MCF 10A (cell line): ENCODE results near the gene ACE. TPM values are rescaled to one million over a fixed set of nuclear protein-coding genes. Genes with fewer than 3 reads are reported as not detected.

Source experiments
- BruUV-seq: library from RNA; stranded (reverse); fragments of 400-500 nt; replicated peaks from 2 replicates; lab custom pipeline; 2021; lab: Mats Ljungman, UMichigan
- CTCF ChIA-PET: fragments of 300-600 bp; sonication (Branson Sonifier 250); formaldehyde crosslinking; extraction: SDS; loops from one replicate; lab custom pipeline; 2021; ENCODE audit warnings: antibody characterized with exemption, inconsistent platforms; lab: Yijun Ruan, JAX
- POLR2A ChIA-PET: fragments of 300-600, 350-650 bp; sonication (Branson Sonifier 250); formaldehyde crosslinking; extraction: SDS; loops from one replicate; lab custom pipeline; 2020; ENCODE audit warnings: antibody characterized with exemption, inconsistent platforms; lab: Yijun Ruan, JAX
- DNase-seq: peaks from one replicate; pipeline ENCODE4 v3.0.0-alpha.2; 2018; ENCODE audit not compliant: unreplicated experiment
- H3K27ac Mint-ChIP-seq: one replicate; pipeline ENCODE4 v1.8.0; 2022; ENCODE audit warnings: mild to moderate bottlenecking, low read depth, mixed read lengths; ENCODE audit not compliant: unreplicated experiment
- H3K27me3 Mint-ChIP-seq: one replicate; pipeline ENCODE4 v1.8.0; 2022; ENCODE audit warnings: mixed read lengths; ENCODE audit not compliant: insufficient read depth, unreplicated experiment
- H3K36me3 Mint-ChIP-seq: one replicate; pipeline ENCODE4 v1.8.0; 2022; ENCODE audit warnings: mild to moderate bottlenecking, moderate library complexity, mixed read lengths; ENCODE audit not compliant: insufficient read depth, unreplicated experiment
- H3K4me1 Mint-ChIP-seq: one replicate; pipeline ENCODE4 v1.8.0; 2022; ENCODE audit warnings: mixed read lengths; ENCODE audit not compliant: insufficient read depth, unreplicated experiment
- H3K4me3 Mint-ChIP-seq: one replicate; pipeline ENCODE4 v1.8.0; 2022; ENCODE audit warnings: mild to moderate bottlenecking, moderate library complexity, mixed read lengths; ENCODE audit not compliant: unreplicated experiment
- H3K9me3 Mint-ChIP-seq: one replicate; pipeline ENCODE4 v1.8.0; 2022; ENCODE audit warnings: mixed read lengths; ENCODE audit not compliant: unreplicated experiment
- CTCF ChIP-seq: fragments of 200-600 bp; IDR thresholded peaks from one replicate; pipeline ENCODE4 v1.8.0; 2022; ENCODE audit warnings: antibody characterized with exemption, mild to moderate bottlenecking; ENCODE audit not compliant: unreplicated experiment
- intact Hi-C: fragments of 100-400 bp; cut with micrococcal nuclease; formaldehyde crosslinking; loops from 2 replicates; pipeline ENCODE4 v1.14.1; 2022
- total RNA-seq: library from RNA; stranded (reverse); gene quantifications from 2 replicates; pipeline ENCODE4 v1.2.3, GENCODE V29; 2022

The ACE gene
- total RNA-seq, 1 experiment from 2014 or later, result 0.30 TPM

GRCh38 chr17:63534816-63535455, 58.1 kb downstream of the ACE start:
- H3K4me1 Mint-ChIP-seq, result no peaks in the 10 kb centered on the region
- no peak overlapping the region for H3K27ac Mint-ChIP-seq
- peaks cover 14% of the 10 kb centered on the region for H3K27me3 Mint-ChIP-seq
- H3K4me3 Mint-ChIP-seq, result no peak overlapping the region
- intact Hi-C loops, result no loop called here
- CTCF ChIA-PET, result interaction anchor here (0.6 kb wide), 1 partner anchor 39 kb away, joined by 3 read pairs; no protein-coding TSS in a partner anchor
- no peak for TF ChIP-seq CTCF
- POLR2A ChIA-PET, result no interaction called here
- no peak for DNase-seq
- BruUV-seq, result no TSS peak
- no peaks in the 10 kb centered on the region for H3K9me3 Mint-ChIP-seq
- no peaks in the 10 kb centered on the region for H3K36me3 Mint-ChIP-seq

GRCh38 chr17:63535640-63536039, 58.8 kb downstream of the ACE start:
- Mint-ChIP-seq H3K4me1 (no peaks in the 10 kb centered on the region), H3K9me3 (no peaks in the 10 kb centered on the region), H3K4me3 (no peak overlapping the region), H3K27ac (no peak overlapping the region), H3K27me3 (peaks cover 17% of the 10 kb centered on the region), H3K36me3 (no peaks in the 10 kb centered on the region)
- no peak for TF ChIP-seq CTCF
- no TSS peak for BruUV-seq
- CTCF ChIA-PET, result no interaction called here
- no peak for DNase-seq
- POLR2A ChIA-PET, result no interaction called here
- intact Hi-C loops, result no loop called here

GRCh38 chr17:63537001-63537400, 60.1 kb downstream of the ACE start:
- TF ChIP-seq CTCF, result no peak
- Mint-ChIP-seq H3K36me3 (no peaks in the 10 kb centered on the region), H3K27me3 (peaks cover 17% of the 10 kb centered on the region), H3K4me3 (no peak overlapping the region), H3K9me3 (no peaks in the 10 kb centered on the region), H3K27ac (no peak overlapping the region), H3K4me1 (no peaks in the 10 kb centered on the region)
- ChIA-PET POLR2A (interaction anchor here (0.7 kb wide), 1 partner anchor 14 kb away, joined by 6 read pairs; no protein-coding TSS in a partner anchor), CTCF (interaction anchor here (0.6 to 1.3 kb wide), 4 partner anchors 58 to 956 kb away, joined by 3 read pairs; no protein-coding TSS in a partner anchor)
- DNase-seq, result peak; percentile 20
- intact Hi-C loops, result loop anchor here (1.0 kb wide), 1 partner anchor 22 kb away; no protein-coding TSS in a partner anchor
- BruUV-seq, result no TSS peak

GRCh38 chr17:63537991-63538692, 61.3 kb downstream of the ACE start:
- H3K9me3 Mint-ChIP-seq, result no peaks in the 10 kb centered on the region
- peaks cover 17% of the 10 kb centered on the region for H3K27me3 Mint-ChIP-seq
- no TSS peak for BruUV-seq
- DNase-seq, result no peak
- H3K27ac Mint-ChIP-seq, result no peak overlapping the region
- intact Hi-C loops, result loop anchor here (1.0 kb wide), 1 partner anchor 23 kb away; no protein-coding TSS in a partner anchor
- H3K4me1 Mint-ChIP-seq, result no peaks in the 10 kb centered on the region
- ChIA-PET POLR2A (no interaction called here), CTCF (interaction anchor here (0.9 kb wide), 1 partner anchor 60 kb away, joined by 3 read pairs; no protein-coding TSS in a partner anchor)
- H3K4me3 Mint-ChIP-seq, result no peak overlapping the region
- no peaks in the 10 kb centered on the region for H3K36me3 Mint-ChIP-seq
- TF ChIP-seq CTCF, result no peak
